Naive B cell (primary cell): Measurements from ENCODE around the gene S100A10. TPM values are rescaled to one million over a fixed set of nuclear protein-coding genes. Genes with fewer than 3 reads are reported as not detected.

Source experiments
- ATAC-seq, 2 donors: fragments of 150-1000 bp; cut with Tn5 transposase; 2 replicates each; pipeline ENCODE4 v1.10.0; 2021; ENCODE audit warnings: low read depth in 2 of 2, mild to moderate bottlenecking in 2 of 2, moderate library complexity in 2 of 2
- DNase-seq: peaks from one replicate; pipeline ENCODE4 v3.0.0; 2022
- H3K27ac Mint-ChIP-seq, 6 donors: one replicate each; pipeline ENCODE4 v1.8.0; 2020 to 2022; ENCODE audit warnings: mild to moderate bottlenecking in 6 of 6, mixed read lengths in 6 of 6, moderate library complexity in 5 of 6, inconsistent platforms in 2 of 6
- H3K27me3 Mint-ChIP-seq, 3 donors: one replicate each; pipeline ENCODE4 v1.8.0; 2021 to 2022; ENCODE audit warnings: mixed read lengths in 3 of 3, mild to moderate bottlenecking in 1 of 3
- H3K36me3 Mint-ChIP-seq, 2 donors: one replicate each; pipeline ENCODE4 v1.8.0; 2020 to 2022; ENCODE audit warnings: mixed read lengths in 2 of 2, inconsistent platforms in 1 of 2, mild to moderate bottlenecking in 1 of 2
- H3K4me1 Mint-ChIP-seq, 3 donors: one replicate each; pipeline ENCODE4 v1.8.0; 2020 to 2022; ENCODE audit warnings: mixed read lengths in 3 of 3, inconsistent platforms in 1 of 3, mild to moderate bottlenecking in 1 of 3, moderate library complexity in 1 of 3
- H3K4me3 Mint-ChIP-seq, 8 donors: one replicate each; pipeline ENCODE4 v1.8.0; 2020 to 2022; ENCODE audit warnings: mild to moderate bottlenecking in 8 of 8, mixed read lengths in 8 of 8, moderate library complexity in 8 of 8, inconsistent platforms in 2 of 8
- H3K9me3 Mint-ChIP-seq, 7 donors: one replicate each; pipeline ENCODE4 v1.8.0; 2020 to 2022; ENCODE audit warnings: mixed read lengths in 7 of 7, mild to moderate bottlenecking in 5 of 7, inconsistent platforms in 2 of 7, moderate library complexity in 1 of 7
- polyA plus RNA-seq, 6 donors: library from polyadenylated mRNA; unstranded; fragments of 300-500 nt; fragmentation: Illumina TruSeq; gene quantifications; one replicate each; pipeline ENCODE4 v1.2.3, GENCODE V29; 2021; ENCODE audit warnings: low read depth in 6 of 6

Gene S100A10
- polyA plus RNA-seq, 6 donors from 2014 or later, result 115 to 209 (median 180) TPM

- no peaks in the 10 kb centered on the region for H3K36me3 Mint-ChIP-seq
- H3K27me3 Mint-ChIP-seq, result peaks cover 43 to 59% (median 49%) of the 10 kb centered on the region in 3 donors
- H3K4me3 Mint-ChIP-seq, result no peak overlapping the region
- H3K9me3 Mint-ChIP-seq, result peaks cover 0 to 2% (median 0%) of the 10 kb centered on the region in 7 donors
- H3K4me1 Mint-ChIP-seq, result no peaks in the 10 kb centered on the region
- DNase-seq (no peak), ATAC-seq (no peak)
- no peak overlapping the region for H3K27ac Mint-ChIP-seq
Observed at GRCh38 chr1:152002960-152003359, 9.3 kb upstream of the S100A10 start.

- Mint-ChIP-seq H3K27me3 (peaks cover 40 to 53% (median 44%) of the 10 kb centered on the region in 3 donors), H3K4me1 (no peaks in the 10 kb centered on the region), H3K4me3 (peak overlapping the region in 1 of 8 donors; percentile 1), H3K36me3 (no peaks in the 10 kb centered on the region), H3K9me3 (peaks cover 0 to 2% (median 0%) of the 10 kb centered on the region in 7 donors), H3K27ac (no peak overlapping the region)
- peak; percentile 52 to 72 for ATAC-seq
- DNase-seq, result peak; percentile 47
Observed at GRCh38 chr1:152001631-152002584, 8.2 kb upstream of the S100A10 start.

GRCh38 chr1:152000964-152001630, 7.4 kb upstream of the S100A10 start:
- peaks cover 39 to 52% (median 41%) of the 10 kb centered on the region in 3 donors for H3K27me3 Mint-ChIP-seq
- H3K4me3 Mint-ChIP-seq, result no peak overlapping the region
- H3K4me1 Mint-ChIP-seq, result no peaks in the 10 kb centered on the region
- no peaks in the 10 kb centered on the region for H3K36me3 Mint-ChIP-seq
- peak overlapping the region in 2 of 6 donors; percentile 18 to 59 for H3K27ac Mint-ChIP-seq
- no peak for ATAC-seq
- H3K9me3 Mint-ChIP-seq, result peaks cover 0 to 2% (median 0%) of the 10 kb centered on the region in 7 donors
- DNase-seq, result no peak

GRCh38 chr1:151998611-151999362, 5.1 kb upstream of the S100A10 start:
- H3K36me3 Mint-ChIP-seq, result no peaks in the 10 kb centered on the region

GRCh38 chr1:151997284-151997570, 3.6 kb upstream of the S100A10 start:
- DNase-seq (no peak), ATAC-seq (no peak)
- no peak overlapping the region for H3K4me3 Mint-ChIP-seq
- no peaks in the 10 kb centered on the region for H3K36me3 Mint-ChIP-seq
- H3K27ac Mint-ChIP-seq, result no peak overlapping the region
- peaks cover 20 to 31% (median 21%) of the 10 kb centered on the region in 3 donors for H3K27me3 Mint-ChIP-seq
- peaks cover 8 to 11% (median 9%) of the 10 kb centered on the region in 3 donors for H3K4me1 Mint-ChIP-seq
- H3K9me3 Mint-ChIP-seq, result peaks cover 0 to 2% (median 0%) of the 10 kb centered on the region in 7 donors

More at GRCh38 chr1:151998611-151999362, 5.1 kb upstream of the S100A10 start:
- Mint-ChIP-seq H3K4me3 (no peak overlapping the region), H3K27me3 (peaks cover 31 to 41% (median 31%) of the 10 kb centered on the region in 3 donors), H3K27ac (no peak overlapping the region), H3K9me3 (peaks cover 0 to 2% (median 0%) of the 10 kb centered on the region in 7 donors), H3K4me1 (peaks cover 0 to 3% (median 1%) of the 10 kb centered on the region in 3 donors)
- ATAC-seq, result no peak
- DNase-seq, result no peak

GRCh38 chr1:151995774-151996173, 2.1 kb upstream of the S100A10 start:
- H3K36me3 Mint-ChIP-seq, result no peaks in the 10 kb centered on the region
- DNase-seq (no peak), ATAC-seq (no peak)
- H3K4me1 Mint-ChIP-seq, result peaks cover 13 to 20% (median 14%) of the 10 kb centered on the region in 3 donors
- H3K27ac Mint-ChIP-seq, result no peak overlapping the region
- peaks cover 10 to 24% (median 15%) of the 10 kb centered on the region in 3 donors for H3K27me3 Mint-ChIP-seq
- peak overlapping the region in 1 of 8 donors; percentile 27 for H3K4me3 Mint-ChIP-seq
- H3K9me3 Mint-ChIP-seq, result peaks cover 0 to 2% (median 0%) of the 10 kb centered on the region in 7 donors

GRCh38 chr1:151994956-151995355, 1.3 kb upstream of the S100A10 start:
- Mint-ChIP-seq H3K27me3 (peaks cover 6 to 17% (median 12%) of the 10 kb centered on the region in 3 donors), H3K9me3 (peaks cover 0 to 2% (median 0%) of the 10 kb centered on the region in 7 donors), H3K36me3 (no peaks in the 10 kb centered on the region), H3K4me1 (peaks cover 13 to 20% (median 14%) of the 10 kb centered on the region in 3 donors), H3K27ac (peak overlapping the region in 2 of 6 donors; percentile 29 to 35), H3K4me3 (peak overlapping the region; percentile 33 to 75 (median 60))
- no peak for ATAC-seq
- no peak for DNase-seq

GRCh38 chr1:151993084-151993733, 450 bp downstream of the S100A10 start:
- H3K4me3 Mint-ChIP-seq, result peak overlapping the region; percentile 90 to 98 (median 95)
- peak; percentile 48 to 51 for ATAC-seq
- no peaks in the 10 kb centered on the region for H3K36me3 Mint-ChIP-seq
- H3K27ac Mint-ChIP-seq, result peak overlapping the region; percentile 44 to 94 (median 90)
- peaks cover 4 to 9% (median 5%) of the 10 kb centered on the region in 3 donors for H3K27me3 Mint-ChIP-seq
- peaks cover 13 to 25% (median 14%) of the 10 kb centered on the region in 3 donors for H3K4me1 Mint-ChIP-seq
- H3K9me3 Mint-ChIP-seq, result no peaks in the 10 kb centered on the region
- peak; percentile 20 for DNase-seq

- Mint-ChIP-seq H3K9me3 (no peaks in the 10 kb centered on the region), H3K4me1 (peaks cover 13 to 25% (median 14%) of the 10 kb centered on the region in 3 donors), H3K27me3 (peaks cover 0 to 9% (median 0%) of the 10 kb centered on the region in 3 donors), H3K27ac (peak overlapping the region; percentile 44 to 94 (median 90)), H3K36me3 (no peaks in the 10 kb centered on the region), H3K4me3 (peak overlapping the region; percentile 90 to 98 (median 95))
- peak in 1 of 2 donors; percentile 2 for ATAC-seq
- no peak for DNase-seq
Observed at GRCh38 chr1:151992303-151993083, 1.2 kb downstream of the S100A10 start.

- H3K4me1 Mint-ChIP-seq, result peaks cover 13 to 25% (median 14%) of the 10 kb centered on the region in 3 donors
- no peak for DNase-seq
- H3K27me3 Mint-ChIP-seq, result peaks cover 0 to 9% (median 0%) of the 10 kb centered on the region in 3 donors
- H3K9me3 Mint-ChIP-seq, result no peaks in the 10 kb centered on the region
- H3K4me3 Mint-ChIP-seq, result peak overlapping the region in 6 of 8 donors; percentile 9 to 98 (median 59)
- no peaks in the 10 kb centered on the region for H3K36me3 Mint-ChIP-seq
- no peak for ATAC-seq
- H3K27ac Mint-ChIP-seq, result peak overlapping the region in 3 of 6 donors; percentile 43 to 94 (median 62)
Observed at GRCh38 chr1:151991663-151992302, 1.9 kb downstream of the S100A10 start.

GRCh38 chr1:151990856-151991198, 2.8 kb downstream of the S100A10 start:
- Mint-ChIP-seq H3K36me3 (no peaks in the 10 kb centered on the region), H3K4me1 (peaks cover 13 to 26% (median 17%) of the 10 kb centered on the region in 3 donors), H3K4me3 (peak overlapping the region in 1 of 8 donors; percentile 90), H3K27me3 (peaks cover 0 to 9% (median 0%) of the 10 kb centered on the region in 3 donors), H3K9me3 (no peaks in the 10 kb centered on the region), H3K27ac (no peak overlapping the region)
- DNase-seq (no peak), ATAC-seq (no peak)
